HEK293 (cell line): Measurements from ENCODE around the gene AGO3.

Experiments used
- GLI2 ChIP-seq: fragments of 450-650 bp; formaldehyde crosslinking; IDR thresholded peaks from 2 replicates; pipeline ENCODE4; 2017; ENCODE audit warnings: missing biosample characterization, missing genetic modification characterization, low read depth, borderline replicate concordance
- KLF1 ChIP-seq: fragments of 450-650 bp; formaldehyde crosslinking; IDR thresholded peaks from 2 replicates; pipeline ENCODE4 v1.5.1; 2016; ENCODE audit warnings: missing biosample characterization, missing genetic modification characterization
- PATZ1 ChIP-seq: fragments of 450-650 bp; formaldehyde crosslinking; IDR thresholded peaks from 2 replicates; pipeline ENCODE4 v1.5.1; 2016; ENCODE audit warnings: missing biosample characterization, missing genetic modification characterization
- RBAK ChIP-seq: fragments of 450-650 bp; formaldehyde crosslinking; IDR thresholded peaks from 2 replicates; pipeline ENCODE4 v1.5.1; 2016; ENCODE audit warnings: missing biosample characterization, missing genetic modification characterization
- SP3 ChIP-seq: fragments of 450-650 bp; formaldehyde crosslinking; IDR thresholded peaks from 2 replicates; pipeline ENCODE4 v1.5.1; 2016; ENCODE audit warnings: missing biosample characterization, missing genetic modification characterization
- TRIM28 ChIP-seq: IDR thresholded peaks from 2 replicates; pipeline ENCODE4 v1.6.1; 2011; ENCODE audit warnings: low read length, control low read depth, borderline replicate concordance
- TSHZ1 ChIP-seq: fragments of 450-650 bp; formaldehyde crosslinking; IDR thresholded peaks from 2 replicates; pipeline ENCODE4 v1.5.1; 2016; ENCODE audit warnings: missing biosample characterization, missing genetic modification characterization, borderline replicate concordance
- ZBTB7A ChIP-seq: fragments of 450-650 bp; formaldehyde crosslinking; IDR thresholded peaks from 2 replicates; pipeline ENCODE4 v1.5.1; 2016; ENCODE audit warnings: low read depth, missing biosample characterization, missing genetic modification characterization
- ZEB2 ChIP-seq: fragments of 450-650 bp; formaldehyde crosslinking; IDR thresholded peaks from 2 replicates; pipeline ENCODE4 v1.5.1; 2016; ENCODE audit warnings: missing biosample characterization, missing genetic modification characterization
- ZFP41 ChIP-seq: fragments of 450-650 bp; formaldehyde crosslinking; IDR thresholded peaks from 2 replicates; pipeline ENCODE4 v1.5.1; 2016; ENCODE audit warnings: missing biosample characterization, missing genetic modification characterization, borderline replicate concordance
- ZIC2 ChIP-seq: fragments of 450-650 bp; formaldehyde crosslinking; IDR thresholded peaks from 2 replicates; pipeline ENCODE4 v1.5.1; 2016; ENCODE audit warnings: missing biosample characterization, missing genetic modification characterization
- ZNF133 ChIP-seq: fragments of 450-650 bp; formaldehyde crosslinking; IDR thresholded peaks from 2 replicates; pipeline ENCODE4 v1.5.1; 2016; ENCODE audit warnings: missing biosample characterization, missing genetic modification characterization
- ZNF146 ChIP-seq: fragments of 450-650 bp; formaldehyde crosslinking; IDR thresholded peaks from 2 replicates; pipeline ENCODE4 v1.5.1; 2016; ENCODE audit warnings: missing biosample characterization, missing genetic modification characterization
- ZNF16 ChIP-seq: fragments of 450-650 bp; formaldehyde crosslinking; IDR thresholded peaks from 2 replicates; pipeline ENCODE4 v1.5.1; 2016; ENCODE audit warnings: low read depth, missing biosample characterization, missing genetic modification characterization
- ZNF169 ChIP-seq: fragments of 450-650 bp; formaldehyde crosslinking; IDR thresholded peaks from 2 replicates; pipeline ENCODE4 v1.5.1; 2016; ENCODE audit warnings: missing biosample characterization, missing genetic modification characterization
- ZNF184 ChIP-seq: fragments of 450-650 bp; IDR thresholded peaks from 2 replicates; pipeline ENCODE4 v1.5.1; 2018; ENCODE audit warnings: missing biosample characterization, mild to moderate bottlenecking, missing genetic modification characterization
- ZNF2 ChIP-seq: fragments of 450-650 bp; formaldehyde crosslinking; IDR thresholded peaks from 2 replicates; pipeline ENCODE4 v1.5.1; 2016; ENCODE audit warnings: missing biosample characterization, missing genetic modification characterization
- ZNF266 ChIP-seq: fragments of 450-650 bp; formaldehyde crosslinking; IDR thresholded peaks from 2 replicates; pipeline ENCODE4 v1.5.1; 2016; ENCODE audit warnings: missing biosample characterization, missing genetic modification characterization, low read depth
- ZNF292 ChIP-seq: fragments of 450-650 bp; formaldehyde crosslinking; IDR thresholded peaks from 2 replicates; pipeline ENCODE4 v1.5.1; 2016; ENCODE audit warnings: low read depth, missing biosample characterization, missing genetic modification characterization, borderline replicate concordance
- ZNF302 ChIP-seq: fragments of 450-650 bp; formaldehyde crosslinking; IDR thresholded peaks from 2 replicates; pipeline ENCODE4 v1.5.1; 2016; ENCODE audit warnings: missing biosample characterization, missing genetic modification characterization, low read depth
- ZNF350 ChIP-seq: fragments of 450-650 bp; formaldehyde crosslinking; IDR thresholded peaks from 2 replicates; pipeline ENCODE4 v1.5.0; 2017; ENCODE audit warnings: missing biosample characterization, mild to moderate bottlenecking, missing genetic modification characterization
- ZNF362 ChIP-seq: fragments of 450-650 bp; formaldehyde crosslinking; IDR thresholded peaks from 2 replicates; pipeline ENCODE4 v1.5.1; 2016; ENCODE audit warnings: missing biosample characterization, missing genetic modification characterization
- ZNF37A ChIP-seq: fragments of 450-650 bp; IDR thresholded peaks from 2 replicates; pipeline ENCODE4 v1.5.1; 2018; ENCODE audit warnings: missing biosample characterization, missing genetic modification characterization
- ZNF394 ChIP-seq: fragments of 450-650 bp; formaldehyde crosslinking; IDR thresholded peaks from 2 replicates; pipeline ENCODE4 v1.5.1; 2016; ENCODE audit warnings: missing biosample characterization, missing genetic modification characterization, mild to moderate bottlenecking, moderate library complexity, borderline replicate concordance
- ZNF398 ChIP-seq: fragments of 450-650 bp; formaldehyde crosslinking; IDR thresholded peaks from 2 replicates; pipeline ENCODE4 v1.5.1; 2017; ENCODE audit warnings: missing biosample characterization, missing genetic modification characterization
- ZNF521 ChIP-seq: fragments of 450-650 bp; formaldehyde crosslinking; IDR thresholded peaks from 2 replicates; pipeline ENCODE4 v1.5.1; 2017; ENCODE audit warnings: missing biosample characterization, mild to moderate bottlenecking, missing genetic modification characterization
- ZNF529 ChIP-seq: fragments of 450-650 bp; formaldehyde crosslinking; IDR thresholded peaks from 2 replicates; pipeline ENCODE4 v1.5.1; 2017; ENCODE audit warnings: missing genetic modification characterization, missing biosample characterization; ENCODE audit not compliant: insufficient replicate concordance
- ZNF658 ChIP-seq: fragments of 450-650 bp; formaldehyde crosslinking; IDR thresholded peaks from 2 replicates; pipeline ENCODE4; 2016; ENCODE audit warnings: missing biosample characterization, missing genetic modification characterization
- ZNF664 ChIP-seq: fragments of 450-650 bp; formaldehyde crosslinking; IDR thresholded peaks from 2 replicates; pipeline ENCODE4 v1.5.1; 2016; ENCODE audit warnings: missing biosample characterization, missing genetic modification characterization
- ZNF670 ChIP-seq: fragments of 450-650 bp; formaldehyde crosslinking; IDR thresholded peaks from 2 replicates; pipeline ENCODE4 v1.5.1; 2016; ENCODE audit warnings: missing biosample characterization, missing genetic modification characterization, low read depth
- ZNF791 ChIP-seq: fragments of 450-650 bp; formaldehyde crosslinking; IDR thresholded peaks from 2 replicates; pipeline ENCODE4 v1.5.1; 2016; ENCODE audit warnings: missing biosample characterization, missing genetic modification characterization

Gene AGO3

GRCh38 chr1:35882945-35883634 lies 47.8 kb upstream of the AGO3 start, which contains the start of gene AGO1 (continued):
- TF ChIP-seq ZNF169 (tag by site-specific recombination) (no peak), ZFP41 (tag by site-specific recombination) (no peak), ZNF521 (tag by site-specific recombination) (no peak), ZNF398 (no peak), ZNF184 (tag by site-specific recombination) (0 out of 2 replicates have a peak, but pooled peaks have one; percentile 51), ZNF658 (no peak), PATZ1 (tag by site-specific recombination) (peak; percentile 93), ZNF791 (tag by site-specific recombination) (no peak), ZNF664 (tag by site-specific recombination) (no peak), ZNF350 (tag by site-specific recombination) (no peak), ZNF529 (tag by site-specific recombination) (no peak), RBAK (tag by site-specific recombination) (no peak), ZBTB7A (tag by site-specific recombination) (peak; percentile 74; the same call in 1 of the 2 replicates), ZNF16 (tag by site-specific recombination) (no peak), ZNF394 (no peak), ZIC2 (tag by site-specific recombination) (peak; percentile 77), ZNF133 (tag by site-specific recombination) (peak; percentile 98), TSHZ1 (tag by site-specific recombination) (no peak), KLF1 (tag by site-specific recombination) (peak; percentile 49; the same call in 1 of the 2 replicates), ZNF37A (tag by site-specific recombination) (no peak), ZNF146 (no peak), ZNF2 (peak; percentile 55; the same call in 1 of the 2 replicates), TRIM28 (no peak), ZNF302 (tag by site-specific recombination) (no peak), GLI2 (tag by site-specific recombination) (no peak), SP3 (tag by site-specific recombination) (peak; percentile 58), ZEB2 (tag by site-specific recombination) (peak; percentile 85), ZNF670 (tag by site-specific recombination) (no peak), ZNF292 (tag by site-specific recombination) (no peak), ZNF266 (no peak), ZNF362 (tag by site-specific recombination) (no peak)
